Mucosa of gallbladder (tissue), 1 donor: ENCODE measurements around the gene ENTREP1. TPM values are rescaled to one million over a fixed set of nuclear protein-coding genes. Genes with fewer than 3 reads are reported as not detected.
"Not testable (repeated sequence)": the region's sequence is repeated elsewhere in the genome, so short reads cannot be mapped to it uniquely, and the experiment has no call there.

Experiments used
- DNase-seq: peaks from one replicate; pipeline ENCODE4 v3.0.0-alpha.2; 2020; ENCODE audit warnings: low spot score
- total RNA-seq: library from RNA; stranded (reverse); gene quantifications from one replicate; pipeline ENCODE4 v1.2.1, GENCODE V29; 2021
- donor health status: DM: no; HTN: no; CAD: no.

ENTREP1 gene
- total RNA-seq, result 10.1 TPM

- peak; percentile 75 for DNase-seq
These were observed at the start of gene ENTREP1 for GRCh38 chr9:69324549-69325401. Gene ENTREP1, plus strand, starts transcription at chr9:69325215. Its CDS starts 95 bp downstream, at chr9:69325310.

- DNase-seq, result no peak
These were observed 48.2 kb upstream of the ENTREP1 start for GRCh38 chr9:69276775-69277174.

GRCh38 chr9:69279084-69279731, 45.8 kb upstream of the ENTREP1 start:
- no peak for DNase-seq

GRCh38 chr9:69279733-69280132, 45.3 kb upstream of the ENTREP1 start:
- no peak for DNase-seq

- no peak for DNase-seq
These were observed 42.0 kb upstream of the ENTREP1 start for GRCh38 chr9:69283003-69283402.

GRCh38 chr9:69292078-69292477, 32.9 kb upstream of the ENTREP1 start:
- no peak for DNase-seq

- no peak for DNase-seq
These were observed 31.9 kb upstream of the ENTREP1 start for GRCh38 chr9:69293156-69293555.

- DNase-seq, result peak; percentile 12
These were observed 29.0 kb upstream of the ENTREP1 start for GRCh38 chr9:69295872-69296552.

- DNase-seq, result no peak
These were observed 27.6 kb upstream of the ENTREP1 start for GRCh38 chr9:69297300-69297980.

- DNase-seq, result no peak
These were observed 25.7 kb upstream of the ENTREP1 start for GRCh38 chr9:69299315-69299714.

- DNase-seq, result no peak
These were observed 25.2 kb upstream of the ENTREP1 start for GRCh38 chr9:69299826-69300225.

- DNase-seq, result no peak
These were observed 21.7 kb upstream of the ENTREP1 start for GRCh38 chr9:69303331-69303730.

GRCh38 chr9:69306895-69307445, 18.0 kb upstream of the ENTREP1 start:
- DNase-seq, result not testable (repeated sequence)

GRCh38 chr9:69307446-69308205, 17.4 kb upstream of the ENTREP1 start:
- peak; percentile 20 for DNase-seq

- DNase-seq, result no peak
These were observed 16.6 kb upstream of the ENTREP1 start for GRCh38 chr9:69308206-69308931.

GRCh38 chr9:69313175-69313574, 11.8 kb upstream of the ENTREP1 start:
- no peak for DNase-seq

- no peak for DNase-seq
These were observed 10.5 kb upstream of the ENTREP1 start for GRCh38 chr9:69314547-69314946.

GRCh38 chr9:69317081-69317480, 7.9 kb upstream of the ENTREP1 start:
- no peak for DNase-seq

- DNase-seq, result no peak
These were observed 7.1 kb upstream of the ENTREP1 start for GRCh38 chr9:69317894-69318293.

- no peak for DNase-seq
These were observed 5.5 kb upstream of the ENTREP1 start for GRCh38 chr9:69319324-69320025.
